NCI-H1048 (cell line): ENCODE data around the gene NIPBL.
"Not testable (repeated sequence)": the region's sequence is repeated elsewhere in the genome, so short reads cannot be mapped to it uniquely, and the experiment has no call there.

Source experiments
- DNase-seq: peaks from one replicate; lab custom pipeline; 2025; lab: John Stamatoyannopoulos, UW

NIPBL gene

GRCh38 chr5:36877667-36878391 is 1.3 kb downstream of the NIPBL start:
- DNase-seq = no peak

GRCh38 chr5:36878392-36879082 is 2.0 kb downstream of the NIPBL start:
- DNase-seq = no peak

- no peak for DNase-seq
Observed at GRCh38 chr5:36879274-36880033, 2.9 kb downstream of the NIPBL start.

- no peak for DNase-seq
Observed at GRCh38 chr5:36880761-36881160, 4.2 kb downstream of the NIPBL start.

DNA sequence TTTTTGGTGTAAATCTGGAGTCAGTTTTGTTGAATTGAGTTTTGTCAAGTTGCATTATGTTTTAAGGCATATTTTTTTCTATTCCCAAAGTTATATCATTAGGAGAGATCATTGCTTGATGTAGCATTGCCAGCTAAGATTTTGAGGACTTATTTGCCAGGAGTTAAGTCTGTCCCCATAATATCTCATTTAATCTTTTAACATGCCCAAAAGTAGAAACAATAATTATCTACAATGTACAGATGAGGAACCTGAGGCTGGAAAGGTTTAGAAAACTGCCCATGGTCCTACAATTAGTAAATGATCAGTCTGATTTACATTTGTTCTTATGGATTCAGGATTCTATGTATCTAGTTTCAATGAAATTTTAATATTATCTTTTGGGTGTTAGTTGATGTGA is 4.7 kb downstream of the NIPBL start:
- no peak for DNase-seq

DNA sequence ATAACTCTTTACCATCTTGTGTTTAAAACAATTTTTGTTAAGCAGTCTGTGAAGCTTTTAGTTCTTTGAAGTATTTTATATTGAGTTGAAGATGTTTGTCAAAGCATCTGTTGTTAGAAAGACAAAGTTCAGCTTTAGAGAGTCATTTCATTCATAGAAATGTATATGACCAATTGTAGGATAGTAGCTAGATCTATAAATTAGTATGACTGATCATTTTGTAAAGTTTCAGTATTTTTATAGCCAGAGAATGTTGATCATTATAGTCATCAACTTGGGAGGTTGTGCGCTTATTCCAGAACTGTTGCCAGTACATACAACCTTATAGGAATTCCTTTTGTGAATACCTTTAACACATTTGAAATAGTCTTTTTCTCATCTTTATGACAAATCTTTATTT is 5.2 kb downstream of the NIPBL start:
- no peak for DNase-seq

DNA sequence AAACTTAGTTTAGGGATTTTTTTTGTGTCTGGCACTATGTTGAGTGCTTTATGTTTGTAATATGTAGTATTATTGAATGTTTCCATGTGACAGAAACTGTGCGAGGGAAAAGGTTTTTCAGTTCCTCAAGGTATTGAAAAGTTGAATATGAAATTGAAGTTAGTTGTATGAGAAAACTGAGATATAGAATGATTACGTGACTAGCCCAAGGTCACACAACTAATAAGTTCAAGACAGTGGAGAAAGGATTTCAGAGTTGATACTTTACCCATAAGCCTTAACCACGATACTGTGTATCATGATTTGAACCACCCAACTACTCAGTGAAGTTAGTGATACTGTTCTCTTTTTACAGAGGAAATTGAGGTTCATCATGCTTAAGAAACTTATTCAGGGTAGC is 5.7 kb downstream of the NIPBL start:
- no peak for DNase-seq

DNA sequence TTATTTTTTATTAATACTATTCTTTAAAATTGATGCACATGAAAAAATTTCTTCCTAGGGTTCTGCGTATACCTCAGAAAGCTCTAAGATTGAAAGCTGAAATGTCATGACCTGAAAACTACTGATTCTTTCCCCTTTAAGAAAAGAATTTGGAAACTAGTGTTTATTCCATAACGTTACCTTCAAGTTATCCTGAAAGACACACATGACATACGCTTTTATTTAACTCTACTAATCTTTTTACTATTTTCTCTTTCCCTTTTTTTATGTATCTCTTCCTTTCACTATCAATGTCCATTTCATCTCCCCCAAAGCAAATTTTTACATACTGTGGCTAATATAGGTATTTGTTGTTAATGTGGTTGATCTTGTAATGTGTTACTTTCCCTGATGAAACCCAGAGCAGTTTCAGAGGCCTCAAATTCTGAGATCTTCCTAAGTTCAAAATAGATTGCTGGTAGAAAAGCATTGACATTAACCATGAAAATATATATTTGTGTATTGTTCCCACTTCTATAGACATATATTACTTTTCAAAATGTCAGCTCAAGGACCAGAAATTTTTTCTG is 7.4 kb downstream of the NIPBL start:
- no peak for DNase-seq

GRCh38 chr5:36885149-36885548 is 8.6 kb downstream of the NIPBL start:
- no peak for DNase-seq

GRCh38 chr5:36885566-36886485 is 9.3 kb downstream of the NIPBL start:
- no peak for DNase-seq

DNA sequence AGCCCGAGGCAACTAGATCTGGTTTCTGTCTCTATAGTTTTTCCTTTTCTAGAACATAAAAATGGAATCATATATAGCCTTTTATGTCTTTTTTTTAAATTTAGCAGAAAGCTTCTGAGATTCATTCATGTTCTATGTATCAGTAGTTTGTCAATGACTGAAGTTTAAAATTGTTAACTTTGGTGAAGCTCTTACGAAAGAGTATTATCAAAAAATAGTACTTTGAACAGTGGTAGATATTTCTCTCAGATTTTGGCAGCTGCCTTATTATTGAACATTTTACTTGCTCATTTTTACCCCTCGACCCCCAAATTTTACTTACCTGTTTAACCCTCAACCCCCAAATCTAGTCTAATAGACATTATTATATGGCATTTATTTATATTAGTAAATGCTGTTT is 10.2 kb downstream of the NIPBL start:
- no peak for DNase-seq

- no peak for DNase-seq
Observed at GRCh38 chr5:36887532-36887931, 11.0 kb downstream of the NIPBL start.

GRCh38 chr5:36888303-36888702 is 11.7 kb downstream of the NIPBL start:
- no peak for DNase-seq

DNA sequence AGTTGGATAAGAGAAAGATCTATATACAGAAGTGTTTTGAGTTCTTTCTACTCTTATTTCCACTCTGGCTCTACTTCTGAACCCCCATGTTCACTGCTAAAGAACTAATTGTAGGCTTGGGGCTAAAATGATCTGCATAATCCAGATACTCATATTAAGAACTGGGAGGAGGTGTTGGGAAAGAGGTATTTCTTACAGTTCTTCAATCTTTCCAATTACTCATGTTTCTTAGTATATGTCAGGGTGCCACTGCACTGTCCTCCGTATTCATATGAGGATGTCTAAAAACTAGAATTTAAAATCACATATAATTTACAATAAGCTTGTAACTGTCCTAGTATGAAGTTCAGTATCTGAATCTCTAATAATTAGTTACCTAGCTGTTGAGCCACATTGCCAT is 12.7 kb downstream of the NIPBL start:
- no peak for DNase-seq

DNA sequence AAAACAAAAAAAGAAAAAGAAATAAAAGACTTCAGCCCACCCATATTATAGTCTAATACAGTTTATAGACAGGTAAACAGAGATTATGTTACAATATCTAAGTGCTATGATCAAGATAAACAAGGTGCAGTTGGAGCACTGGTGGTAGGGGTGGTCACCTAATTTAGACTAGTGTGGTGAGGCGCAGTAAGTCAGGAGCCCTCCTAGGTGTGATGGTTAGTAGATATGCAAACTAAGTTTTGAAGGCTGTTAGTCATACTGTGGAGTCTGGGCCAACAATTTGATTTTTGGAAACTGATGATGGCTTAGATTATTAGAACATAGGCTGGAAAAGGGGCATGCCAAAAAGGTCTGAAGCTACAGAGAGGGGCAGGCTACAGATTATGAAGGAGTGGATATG is 14.7 kb downstream of the NIPBL start:
- no peak for DNase-seq

DNA sequence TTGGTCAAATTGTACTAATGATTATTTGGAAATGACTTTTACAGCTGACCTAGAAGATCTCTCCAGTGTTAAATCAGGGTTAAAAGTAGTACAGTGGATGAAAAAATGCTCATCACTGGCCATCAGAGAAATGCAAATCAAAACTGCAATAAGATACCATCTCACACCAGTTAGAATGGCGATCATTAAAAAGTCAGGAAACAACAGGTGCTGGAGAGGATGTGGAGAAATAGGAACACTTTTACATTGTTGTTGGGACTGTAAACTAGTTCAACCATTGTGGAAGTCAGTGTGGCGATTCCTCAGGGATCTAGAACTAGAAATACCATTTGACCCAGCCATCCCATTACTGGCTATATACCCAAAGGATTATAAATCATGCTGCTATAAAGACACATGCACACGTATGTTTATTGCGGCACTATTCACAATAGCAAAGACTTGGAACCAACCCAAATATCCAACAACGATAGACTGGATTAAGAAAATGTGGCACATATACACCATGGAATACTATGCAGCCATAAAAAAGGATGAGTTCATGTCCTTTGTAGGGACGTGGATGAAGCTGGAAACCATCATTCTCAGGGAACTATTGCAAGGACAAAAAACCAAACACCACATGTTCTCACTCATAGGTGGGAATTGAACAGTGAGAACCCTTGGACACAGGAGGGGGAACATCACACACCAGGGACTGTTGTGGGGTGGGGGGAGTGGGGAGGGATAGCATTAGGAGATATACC is 15.7 kb downstream of the NIPBL start:
- not testable (repeated sequence) for DNase-seq

- DNase-seq = no peak
Observed at GRCh38 chr5:36894954-36895353, 18.4 kb downstream of the NIPBL start.

DNA sequence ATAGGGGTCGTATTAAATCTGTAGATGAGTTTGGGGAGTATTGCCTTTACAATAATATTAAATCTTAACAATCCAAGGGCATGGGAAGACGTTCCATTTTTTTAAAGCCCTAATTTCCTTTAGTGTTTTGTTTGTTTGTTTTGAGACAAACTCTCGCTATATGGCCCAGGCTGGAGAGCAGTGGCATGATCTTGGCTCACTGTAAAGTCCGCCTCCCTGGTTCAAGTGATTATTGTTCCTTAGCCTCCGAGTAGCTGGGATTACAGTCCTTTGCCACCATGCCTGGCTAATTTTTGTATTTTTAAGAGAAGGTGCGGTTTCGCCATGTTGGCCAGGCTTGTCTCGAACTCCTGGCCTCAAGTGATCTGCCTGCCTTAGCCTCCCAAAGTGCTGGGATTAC is 19.9 kb downstream of the NIPBL start:
- no peak for DNase-seq

DNA sequence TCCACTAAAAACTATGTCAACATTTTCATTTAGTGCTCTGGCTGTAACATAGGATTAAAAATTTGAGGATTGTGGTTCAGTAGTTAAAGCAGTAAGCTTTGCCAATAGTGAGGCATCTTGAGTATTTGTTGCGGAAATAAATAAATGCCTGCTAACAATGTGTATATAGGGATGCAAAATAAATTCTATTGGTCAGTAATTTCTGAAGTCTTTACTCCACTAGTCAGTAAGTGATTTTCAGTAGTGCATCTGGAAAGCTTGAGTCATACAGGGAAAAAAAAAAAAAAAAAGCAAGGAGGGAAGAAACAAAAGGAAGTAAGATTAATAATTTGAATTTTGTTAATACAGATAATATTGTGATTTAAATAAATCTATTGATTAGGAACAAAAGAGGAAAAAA is 21.0 kb downstream of the NIPBL start:
- DNase-seq = no peak

DNA sequence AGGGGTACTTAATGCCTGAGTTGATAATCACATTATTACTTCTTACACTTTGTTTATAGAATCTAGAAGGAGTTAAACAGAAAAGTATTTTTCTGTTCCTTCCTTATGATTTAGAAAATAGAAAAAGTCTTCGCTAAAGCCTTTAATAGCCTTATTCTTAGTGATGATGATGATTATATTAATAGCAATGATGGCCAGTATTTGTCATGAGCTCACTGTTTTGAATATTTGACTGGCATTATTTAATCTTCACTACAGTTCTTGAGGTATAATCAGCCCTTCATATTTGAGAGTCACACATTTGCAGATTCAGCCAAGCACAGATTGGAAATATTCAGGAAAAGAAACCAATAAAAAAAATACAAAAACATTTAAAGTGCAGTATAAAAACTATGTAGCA is 23.3 kb downstream of the NIPBL start:
- no peak for DNase-seq

- no peak for DNase-seq
Observed at GRCh38 chr5:36900283-36900682, 23.7 kb downstream of the NIPBL start.
